ENCODE results near the gene IDS.

IDS gene

GRCh38 chrX:149505671-149506070, 565 bp upstream of the IDS start:
- TF ChIP-seq TAF1 (IDR thresholded peaks at IDR 0.05; ENCODE audit: low read depth) (no peak), MAX (IDR thresholded peaks at IDR 0.05) (no peak), ZBTB7A (IDR thresholded peaks at IDR 0.05; ENCODE audit: low read depth) (no peak), CEBPB (IDR thresholded peaks at IDR 0.05) (no peak), NFIC (IDR thresholded peaks at IDR 0.05) (no peak), RAD21 (IDR thresholded peaks at IDR 0.05; ENCODE audit: low read depth) (no peak), EGR1 (IDR thresholded peaks at IDR 0.05) (no peak), REST (IDR thresholded peaks at IDR 0.05; ENCODE audit: low read depth) (no peak), TCF12 (IDR thresholded peaks at IDR 0.05; ENCODE audit: low read depth) (no peak), TEAD4 (IDR thresholded peaks at IDR 0.05) (no peak), YY1 (IDR thresholded peaks at IDR 0.05; ENCODE audit: low read depth) (no peak), CREB1 (IDR thresholded peaks at IDR 0.05; ENCODE audit: low read depth) (no peak), EP300 (IDR thresholded peaks at IDR 0.05; ENCODE audit: borderline replicate concordance) (no peak), USF1 (IDR thresholded peaks at IDR 0.05) (no peak), FOXM1 (IDR thresholded peaks at IDR 0.05; ENCODE audit: borderline replicate concordance, low read depth) (no peak)

GRCh38 chrX:149504226-149504914, 736 bp downstream of the IDS start:
- TF ChIP-seq CREB1 (IDR thresholded peaks at IDR 0.05; ENCODE audit: low read depth) (no peak), EP300 (IDR thresholded peaks at IDR 0.05; ENCODE audit: borderline replicate concordance) (no peak), FOXM1 (IDR thresholded peaks at IDR 0.05; ENCODE audit: borderline replicate concordance, low read depth) (no peak), EGR1 (IDR thresholded peaks at IDR 0.05) (no peak), YY1 (IDR thresholded peaks at IDR 0.05; ENCODE audit: low read depth) (no peak), TCF12 (IDR thresholded peaks at IDR 0.05; ENCODE audit: low read depth) (no peak), MAX (IDR thresholded peaks at IDR 0.05) (no peak)

- TF ChIP-seq NFIC (IDR thresholded peaks at IDR 0.05) (no peak), CEBPB (IDR thresholded peaks at IDR 0.05) (no peak), MAX (IDR thresholded peaks at IDR 0.05) (no peak), USF1 (IDR thresholded peaks at IDR 0.05) (no peak), TCF12 (IDR thresholded peaks at IDR 0.05; ENCODE audit: low read depth) (no peak), TEAD4 (IDR thresholded peaks at IDR 0.05) (no peak), FOXM1 (IDR thresholded peaks at IDR 0.05; ENCODE audit: borderline replicate concordance, low read depth) (no peak), RAD21 (IDR thresholded peaks at IDR 0.05; ENCODE audit: low read depth) (no peak), TAF1 (IDR thresholded peaks at IDR 0.05; ENCODE audit: low read depth) (no peak), EGR1 (IDR thresholded peaks at IDR 0.05) (no peak), EP300 (IDR thresholded peaks at IDR 0.05; ENCODE audit: borderline replicate concordance) (no peak), REST (IDR thresholded peaks at IDR 0.05; ENCODE audit: low read depth) (no peak), YY1 (IDR thresholded peaks at IDR 0.05; ENCODE audit: low read depth) (no peak), CREB1 (IDR thresholded peaks at IDR 0.05; ENCODE audit: low read depth) (no peak), ZBTB7A (IDR thresholded peaks at IDR 0.05; ENCODE audit: low read depth) (no peak)
Observed at GRCh38 chrX:149499766-149500165, 5.3 kb downstream of the IDS start.

- TF ChIP-seq EGR1 (IDR thresholded peaks at IDR 0.05), result no peak
- TF ChIP-seq TAF1 (IDR thresholded peaks at IDR 0.05; ENCODE audit: low read depth), result no peak
- TF ChIP-seq FOXM1 (IDR thresholded peaks at IDR 0.05; ENCODE audit: borderline replicate concordance, low read depth), result no peak
- no peak for TF ChIP-seq EP300 (IDR thresholded peaks at IDR 0.05; ENCODE audit: borderline replicate concordance)
- TF ChIP-seq ZBTB7A (IDR thresholded peaks at IDR 0.05; ENCODE audit: low read depth), result no peak
- TF ChIP-seq REST (IDR thresholded peaks at IDR 0.05; ENCODE audit: low read depth), result no peak
- TF ChIP-seq CEBPB (IDR thresholded peaks at IDR 0.05), result no peak
- TF ChIP-seq CREB1 (IDR thresholded peaks at IDR 0.05; ENCODE audit: low read depth), result no peak
- no peak for TF ChIP-seq USF1 (IDR thresholded peaks at IDR 0.05)
- no peak for TF ChIP-seq RAD21 (IDR thresholded peaks at IDR 0.05; ENCODE audit: low read depth)
- no peak for TF ChIP-seq NFIC (IDR thresholded peaks at IDR 0.05)
- no peak for TF ChIP-seq TEAD4 (IDR thresholded peaks at IDR 0.05)
- TF ChIP-seq TCF12 (IDR thresholded peaks at IDR 0.05; ENCODE audit: low read depth), result no peak
Observed at GRCh38 chrX:149498767-149499166, 6.3 kb downstream of the IDS start.

All from Ishikawa (cell line).